K562 (cell line): Measurements from ENCODE around the gene LPAR3. TPM values are rescaled to one million over a fixed set of nuclear protein-coding genes. Genes with fewer than 3 reads are reported as not detected.

Source experiments
- ATAC-seq: fragments of 200-7000 bp; cut with Tn5 transposase; 3 replicates; pipeline ENCODE4 v1.9.1; 2020; ENCODE audit warnings: moderate library complexity
- BruUV-seq: library from RNA; stranded (reverse); fragments of 400-500 nt; replicated peaks from 2 replicates; lab custom pipeline; 2021; lab: Mats Ljungman, UMichigan
- CTCF ChIA-PET: fragments of 300-600 bp; formaldehyde crosslinking; extraction: SDS; loops from one replicate; lab custom pipeline; 2021; ENCODE audit warnings: low intra/inter-chr PET ratio; lab: Yijun Ruan, JAX
- POLR2A ChIA-PET: fragments of 300-600, 350-650 bp; sonication (Branson Sonifier 250); formaldehyde crosslinking; extraction: SDS; loops from one replicate; lab custom pipeline; 2021; ENCODE audit warnings: antibody characterized with exemption, inconsistent platforms; lab: Yijun Ruan, JAX
- DNase-seq, 4 experiments: peaks; one replicate each; pipeline versions ENCODE4 v3.0.0 to v3.0.0-alpha.2; 2011 to 2018; ENCODE audit warnings: low spot score in 3 of 4, mixed read lengths in 3 of 4; ENCODE audit errors: extremely low read depth in 1 of 4
- FAIRE-seq: peaks from 2 replicates; lab custom pipeline; 2011; peaks lifted over from hg19 to GRCh38; lab: Jason Lieb, UNC
- H2AFZ ChIP-seq: 2 replicates; pipeline ENCODE4 v1.6.0; 2011; ENCODE audit warnings: low read depth, low read length, control low read depth, inconsistent platforms
- H3K27ac ChIP-seq: fragments of 200-600 bp; 3 replicates; pipeline ENCODE4 v1.8.0; 2011; ENCODE audit warnings: low read depth, mild to moderate bottlenecking, control low read depth, inconsistent platforms, low read length, moderate library complexity, mixed read lengths; ENCODE audit errors: extremely low read depth
- H3K27me3 ChIP-seq, 2 experiments: fragments of 300-600 bp in 1 of 2; 2 replicates in 1 of 2; 3 replicates in 1 of 2; pipeline versions ENCODE4 v1.6.0 to v1.8.0; 2011; ENCODE audit warnings: inconsistent platforms in 2 of 2, low read length in 2 of 2, mild to moderate bottlenecking in 1 of 2, mixed read lengths in 1 of 2, moderate library complexity in 1 of 2; ENCODE audit not compliant: control insufficient read depth in 2 of 2, insufficient read depth in 2 of 2
- H3K36me3 ChIP-seq: fragments of 300-600 bp; 3 replicates; pipeline ENCODE4 v1.8.0; 2011; ENCODE audit warnings: mild to moderate bottlenecking, low read length, inconsistent platforms; ENCODE audit not compliant: control insufficient read depth, insufficient read depth
- H3K4me1 ChIP-seq, 2 experiments: fragments of 200-600 bp in 1 of 2; replicated peaks in 1 of 2; 2 replicates in 1 of 2; 3 replicates in 1 of 2; pipeline versions ENCODE4 v1.5.1 to v1.8.0; 2011; ENCODE audit warnings: inconsistent platforms in 2 of 2, low read length in 2 of 2, mild to moderate bottlenecking in 1 of 2, mixed read lengths in 1 of 2, moderate library complexity in 1 of 2; ENCODE audit not compliant: control insufficient read depth in 2 of 2, insufficient read depth in 2 of 2
- H3K4me2 ChIP-seq: 2 replicates; pipeline ENCODE4 v1.6.1; 2011; ENCODE audit warnings: low read length, control low read depth, inconsistent platforms, mixed read lengths; ENCODE audit not compliant: insufficient read depth
- H3K4me3 ChIP-seq: fragments of 200-600 bp; sonication (generic), shearing (Covaris generic); 2 replicates; pipeline ENCODE4 v1.5.1; 2016; ENCODE audit warnings: control low read depth, inconsistent platforms
- H3K79me2 ChIP-seq: fragments of 200-600 bp; 3 replicates; pipeline ENCODE4 v1.8.0; 2011; ENCODE audit warnings: low read length, inconsistent platforms; ENCODE audit not compliant: control insufficient read depth, insufficient read depth
- H3K9ac ChIP-seq, 2 experiments: 2 replicates each; pipeline versions ENCODE4 v1.6.0 to v1.6.1; 2011; ENCODE audit warnings: low read depth in 2 of 2, low read length in 2 of 2, control low read depth in 1 of 2, inconsistent platforms in 1 of 2, mild to moderate bottlenecking in 1 of 2, mixed read lengths in 1 of 2; ENCODE audit not compliant: insufficient read depth in 1 of 2
- H3K9me1 ChIP-seq: one replicate; pipeline ENCODE4 v1.6.0; 2011; ENCODE audit warnings: inconsistent platforms, mild to moderate bottlenecking, low read length, moderate library complexity; ENCODE audit not compliant: control insufficient read depth, insufficient read depth
- H3K9me3 ChIP-seq: replicated peaks from 2 replicates; pipeline ENCODE4 v1.5.1; 2011; ENCODE audit warnings: low read depth, low read length, inconsistent platforms; ENCODE audit not compliant: control insufficient read depth, insufficient read depth
- H4K20me1 ChIP-seq: replicated peaks from 2 replicates; pipeline ENCODE4 v1.6.1; 2011; ENCODE audit warnings: low read length, inconsistent platforms, mixed read lengths; ENCODE audit not compliant: control insufficient read depth, insufficient read depth
- CREBBP ChIP-seq: IDR thresholded peaks from one replicate; pipeline ENCODE4 v1.6.1; 2012; ENCODE audit warnings: low read depth, mild to moderate bottlenecking, control low read depth, inconsistent platforms, low read length
- ETV5 ChIP-seq: sonication (generic); formaldehyde crosslinking; IDR thresholded peaks from 2 replicates; pipeline ENCODE4 v1.4.0; 2020; ENCODE audit warnings: low read depth, mild to moderate bottlenecking, missing genetic modification reagents
- GABPA ChIP-seq: fragments of 200-800 bp; sonication (Bioruptor generic); conservative IDR thresholded peaks from 2 replicates; pipeline ENCODE4 v1.6.1; 2016; ENCODE audit warnings: low read depth, missing genetic modification characterization, missing compliant biosample characterization
- HSF4 ChIP-seq: fragments of 250-450 bp; sonication (Bioruptor Pico); IDR thresholded peaks from 2 replicates; pipeline ENCODE4 v2.1.2; 2022; ENCODE audit warnings: mild to moderate bottlenecking, moderate library complexity, borderline replicate concordance
- ZBTB17 ChIP-seq: fragments of 450-650 bp; formaldehyde crosslinking; IDR thresholded peaks from 2 replicates; pipeline ENCODE4 v1.4.0; 2020; ENCODE audit warnings: mild to moderate bottlenecking
- ZNF408 ChIP-seq: fragments of 250-450 bp; sonication (Bioruptor Pico); IDR thresholded peaks from 2 replicates; pipeline ENCODE4 v1.4.0; 2020; ENCODE audit warnings: low read depth, mild to moderate bottlenecking, moderate library complexity
- WGBS: fragments of 100-300 bp; shearing (Covaris generic); methylation state at CpG from one replicate; pipeline ENCODE4 v1.1.6; 2016; ENCODE audit warnings: low coverage, mixed read lengths; ENCODE audit not compliant: insufficient coverage; ENCODE audit errors: missing lambda C conversion rate; 5-methylcytosine and 5-hydroxymethylcytosine counted together
- in situ Hi-C: fragments of 300-500 bp; cut with MboI; formaldehyde crosslinking; loops from 4 replicates; pipeline ENCODE4 v1.15.0; 2018; ENCODE audit warnings: inconsistent platforms, mixed read lengths
- intact Hi-C: fragments of 100-400 bp; cut with micrococcal nuclease; formaldehyde crosslinking; loops from 2 replicates; pipeline ENCODE4 v1.14.2; 2022
- polyA plus RNA-seq, 8 experiments: library from polyadenylated mRNA; depleted of rRNA in 4 of 8; stranded (reverse) in 5 of 8; unstranded in 3 of 8; fragments of >200 nt; fragmentation: Nextera tagmentation in 2 of 8; fragmentation: Illumina TruSeq in 1 of 8; extraction: Ambion mirVana in 2 of 8; extraction: Trizol in 1 of 8; gene quantifications; 2 replicates each; pipeline versions ENCODE4 v1.2.1 to v1.2.3, GENCODE V29; 2011 to 2014; ENCODE audit warnings: inconsistent platforms in 1 of 8, missing spikeins in 1 of 8
- total RNA-seq, 7 experiments: library from RNA; depleted of rRNA in 6 of 7; stranded (reverse); fragments of >200 nt in 6 of 7; fragmentation: Illumina TruSeq in 2 of 7; extraction: Trizol in 2 of 7; gene quantifications; 2 replicates each; pipeline versions ENCODE4 v1.2.1 to v1.2.3, GENCODE V29; 2011 to 2021; ENCODE audit warnings: low replicate concordance in 1 of 7
- TF ChIP-seq, protein P1 (sequence below): fragments of 450-650 bp; formaldehyde crosslinking; IDR thresholded peaks from 2 replicates; pipeline ENCODE4 v1.4.0; 2020; ENCODE audit warnings: mild to moderate bottlenecking, mixed read lengths
- TF ChIP-seq, protein P2 (sequence below): sonication (generic); formaldehyde crosslinking; IDR thresholded peaks from 2 replicates; pipeline ENCODE4 v1.8.0; 2023; ENCODE audit warnings: mild to moderate bottlenecking, missing genetic modification reagents
- TF ChIP-seq, protein P3 (sequence below): fragments of 450-650 bp; IDR thresholded peaks from 2 replicates; pipeline ENCODE4 v1.6.1; 2016; ENCODE audit warnings: missing biosample characterization, missing genetic modification characterization
- TF ChIP-seq, protein P4 (sequence below): IDR thresholded peaks from 2 replicates; pipeline ENCODE4 v1.6.1; 2011; ENCODE audit not compliant: insufficient read length; ENCODE audit errors: extremely low read depth
- TF ChIP-seq, protein P5 (sequence below): IDR thresholded peaks from 2 replicates; pipeline ENCODE4 v1.6.1; 2016; ENCODE audit warnings: missing genetic modification characterization, missing compliant biosample characterization

LPAR3 gene
- total and polyA plus RNA-seq, 9 of the 15 experiments (the other 6 are each of a cell fraction or from before 2014, with no cell fraction given) = 0.11 TPM; not detected in 8

DNA sequence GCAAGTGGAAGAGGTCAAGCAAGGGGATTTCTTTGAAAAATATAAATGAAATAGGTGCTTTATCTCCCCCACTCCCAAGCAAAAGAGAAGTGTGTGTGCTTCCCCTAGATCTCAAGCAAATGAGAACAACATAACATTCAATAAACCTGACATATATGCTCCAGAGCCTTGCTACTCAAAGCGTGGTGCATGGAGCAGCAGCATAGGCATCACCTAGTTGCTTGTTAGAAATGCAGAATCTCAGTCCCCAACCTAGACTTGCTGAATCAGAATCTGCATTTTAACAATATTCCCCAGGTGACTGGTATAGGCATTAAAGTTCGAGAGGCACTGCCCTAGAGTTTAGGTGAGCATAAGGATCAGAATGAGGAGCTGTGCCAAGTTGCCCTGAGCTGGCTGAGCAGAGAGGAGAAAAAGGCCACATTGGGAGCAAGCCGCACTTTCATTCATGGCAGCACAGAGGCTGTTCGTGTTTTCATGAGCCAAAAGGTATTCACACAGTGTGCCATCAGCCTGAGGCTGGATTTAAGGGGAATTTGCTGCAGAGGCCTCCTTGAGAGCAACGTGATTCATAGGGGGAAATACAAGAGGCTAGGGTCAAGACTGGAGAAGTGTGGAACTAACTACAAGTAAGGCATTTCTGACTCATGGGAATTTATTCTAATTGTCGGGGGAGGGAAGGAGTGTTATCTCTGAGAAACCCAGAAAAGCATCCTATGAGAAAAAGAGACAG lies 14.3 kb upstream of the LPAR3 start:
- H4K20me1 ChIP-seq = no peaks in the 10 kb centered on the region
- no peak overlapping the region for H3K4me3 ChIP-seq
- no peak overlapping the region for H2AFZ ChIP-seq
- H3K9ac ChIP-seq = no peak overlapping the region
- H3K36me3 ChIP-seq = no peaks in the 10 kb centered on the region
- DNase-seq (no peak), ATAC-seq (no peak), FAIRE-seq (no peak)
- intact Hi-C loops = no loop called here
- H3K79me2 ChIP-seq = no peaks in the 10 kb centered on the region
- H3K4me1 ChIP-seq = no peaks in the 10 kb centered on the region
- H3K27me3 ChIP-seq = no peaks in the 10 kb centered on the region; a peak in 2 of 5 replicates
- no peaks in the 10 kb centered on the region; the same call in 1 of the 2 replicates for H3K9me3 ChIP-seq
- ChIA-PET POLR2A (no interaction called here), CTCF (no interaction called here)
- no TSS peak for BruUV-seq
- in situ Hi-C loops = no loop called here
- H3K27ac ChIP-seq = no peak overlapping the region
- H3K4me2 ChIP-seq = no peak overlapping the region
- 2% methylated on average over 6 of the region's 6 CpGs for WGBS
- H3K9me1 ChIP-seq = no peaks in the 10 kb centered on the region
- TF ChIP-seq, protein P1, sequence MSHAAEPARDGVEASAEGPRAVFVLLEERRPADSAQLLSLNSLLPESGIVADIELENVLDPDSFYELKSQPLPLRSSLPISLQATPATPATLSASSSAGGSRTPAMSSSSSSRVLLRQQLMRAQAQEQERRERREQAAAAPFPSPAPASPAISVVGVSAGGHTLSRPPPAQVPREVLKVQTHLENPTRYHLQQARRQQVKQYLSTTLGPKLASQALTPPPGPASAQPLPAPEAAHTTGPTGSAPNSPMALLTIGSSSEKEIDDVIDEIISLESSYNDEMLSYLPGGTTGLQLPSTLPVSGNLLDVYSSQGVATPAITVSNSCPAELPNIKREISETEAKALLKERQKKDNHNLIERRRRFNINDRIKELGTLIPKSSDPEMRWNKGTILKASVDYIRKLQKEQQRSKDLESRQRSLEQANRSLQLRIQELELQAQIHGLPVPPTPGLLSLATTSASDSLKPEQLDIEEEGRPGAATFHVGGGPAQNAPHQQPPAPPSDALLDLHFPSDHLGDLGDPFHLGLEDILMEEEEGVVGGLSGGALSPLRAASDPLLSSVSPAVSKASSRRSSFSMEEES (CRISPR knock-in tag) = no peak
- TF ChIP-seq ZNF408 (no peak), CREBBP (no peak), ZBTB17 (CRISPR knock-in tag) (no peak), HSF4 (CRISPR knock-in tag) (no peak), GABPA (tag) (no peak), ETV5 (CRISPR knock-in tag) (no peak)
- TF ChIP-seq, protein P2, sequence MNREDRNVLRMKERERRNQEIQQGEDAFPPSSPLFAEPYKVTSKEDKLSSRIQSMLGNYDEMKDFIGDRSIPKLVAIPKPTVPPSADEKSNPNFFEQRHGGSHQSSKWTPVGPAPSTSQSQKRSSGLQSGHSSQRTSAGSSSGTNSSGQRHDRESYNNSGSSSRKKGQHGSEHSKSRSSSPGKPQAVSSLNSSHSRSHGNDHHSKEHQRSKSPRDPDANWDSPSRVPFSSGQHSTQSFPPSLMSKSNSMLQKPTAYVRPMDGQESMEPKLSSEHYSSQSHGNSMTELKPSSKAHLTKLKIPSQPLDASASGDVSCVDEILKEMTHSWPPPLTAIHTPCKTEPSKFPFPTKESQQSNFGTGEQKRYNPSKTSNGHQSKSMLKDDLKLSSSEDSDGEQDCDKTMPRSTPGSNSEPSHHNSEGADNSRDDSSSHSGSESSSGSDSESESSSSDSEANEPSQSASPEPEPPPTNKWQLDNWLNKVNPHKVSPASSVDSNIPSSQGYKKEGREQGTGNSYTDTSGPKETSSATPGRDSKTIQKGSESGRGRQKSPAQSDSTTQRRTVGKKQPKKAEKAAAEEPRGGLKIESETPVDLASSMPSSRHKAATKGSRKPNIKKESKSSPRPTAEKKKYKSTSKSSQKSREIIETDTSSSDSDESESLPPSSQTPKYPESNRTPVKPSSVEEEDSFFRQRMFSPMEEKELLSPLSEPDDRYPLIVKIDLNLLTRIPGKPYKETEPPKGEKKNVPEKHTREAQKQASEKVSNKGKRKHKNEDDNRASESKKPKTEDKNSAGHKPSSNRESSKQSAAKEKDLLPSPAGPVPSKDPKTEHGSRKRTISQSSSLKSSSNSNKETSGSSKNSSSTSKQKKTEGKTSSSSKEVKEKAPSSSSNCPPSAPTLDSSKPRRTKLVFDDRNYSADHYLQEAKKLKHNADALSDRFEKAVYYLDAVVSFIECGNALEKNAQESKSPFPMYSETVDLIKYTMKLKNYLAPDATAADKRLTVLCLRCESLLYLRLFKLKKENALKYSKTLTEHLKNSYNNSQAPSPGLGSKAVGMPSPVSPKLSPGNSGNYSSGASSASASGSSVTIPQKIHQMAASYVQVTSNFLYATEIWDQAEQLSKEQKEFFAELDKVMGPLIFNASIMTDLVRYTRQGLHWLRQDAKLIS = no peak
- TF ChIP-seq, protein P3, sequence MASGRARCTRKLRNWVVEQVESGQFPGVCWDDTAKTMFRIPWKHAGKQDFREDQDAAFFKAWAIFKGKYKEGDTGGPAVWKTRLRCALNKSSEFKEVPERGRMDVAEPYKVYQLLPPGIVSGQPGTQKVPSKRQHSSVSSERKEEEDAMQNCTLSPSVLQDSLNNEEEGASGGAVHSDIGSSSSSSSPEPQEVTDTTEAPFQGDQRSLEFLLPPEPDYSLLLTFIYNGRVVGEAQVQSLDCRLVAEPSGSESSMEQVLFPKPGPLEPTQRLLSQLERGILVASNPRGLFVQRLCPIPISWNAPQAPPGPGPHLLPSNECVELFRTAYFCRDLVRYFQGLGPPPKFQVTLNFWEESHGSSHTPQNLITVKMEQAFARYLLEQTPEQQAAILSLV (tag) = no peak
- TF ChIP-seq, protein P4, sequence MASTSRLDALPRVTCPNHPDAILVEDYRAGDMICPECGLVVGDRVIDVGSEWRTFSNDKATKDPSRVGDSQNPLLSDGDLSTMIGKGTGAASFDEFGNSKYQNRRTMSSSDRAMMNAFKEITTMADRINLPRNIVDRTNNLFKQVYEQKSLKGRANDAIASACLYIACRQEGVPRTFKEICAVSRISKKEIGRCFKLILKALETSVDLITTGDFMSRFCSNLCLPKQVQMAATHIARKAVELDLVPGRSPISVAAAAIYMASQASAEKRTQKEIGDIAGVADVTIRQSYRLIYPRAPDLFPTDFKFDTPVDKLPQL = no peak
- TF ChIP-seq, protein P5, sequence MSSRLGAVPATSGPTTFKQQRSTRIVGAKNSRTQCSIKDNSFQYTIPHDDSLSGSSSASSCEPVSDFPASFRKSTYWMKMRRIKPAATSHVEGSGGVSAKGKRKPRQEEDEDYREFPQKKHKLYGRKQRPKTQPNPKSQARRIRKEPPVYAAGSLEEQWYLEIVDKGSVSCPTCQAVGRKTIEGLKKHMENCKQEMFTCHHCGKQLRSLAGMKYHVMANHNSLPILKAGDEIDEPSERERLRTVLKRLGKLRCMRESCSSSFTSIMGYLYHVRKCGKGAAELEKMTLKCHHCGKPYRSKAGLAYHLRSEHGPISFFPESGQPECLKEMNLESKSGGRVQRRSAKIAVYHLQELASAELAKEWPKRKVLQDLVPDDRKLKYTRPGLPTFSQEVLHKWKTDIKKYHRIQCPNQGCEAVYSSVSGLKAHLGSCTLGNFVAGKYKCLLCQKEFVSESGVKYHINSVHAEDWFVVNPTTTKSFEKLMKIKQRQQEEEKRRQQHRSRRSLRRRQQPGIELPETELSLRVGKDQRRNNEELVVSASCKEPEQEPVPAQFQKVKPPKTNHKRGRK (tag) = no peak
